NB4 (cell line): ENCODE results near the gene MSGN1.

Source experiments
- POLR2A ChIP-seq: IDR thresholded peaks from 2 replicates; pipeline ENCODE4 v1.6.1; 2011; ENCODE audit warnings: mild to moderate bottlenecking; ENCODE audit not compliant: insufficient read length; ENCODE audit errors: extremely low read depth
- TF ChIP-seq, protein P1 (sequence below): IDR thresholded peaks from one replicate; pipeline ENCODE4 v1.5.1; 2012; ENCODE audit warnings: low read depth, low read length

DNA sequence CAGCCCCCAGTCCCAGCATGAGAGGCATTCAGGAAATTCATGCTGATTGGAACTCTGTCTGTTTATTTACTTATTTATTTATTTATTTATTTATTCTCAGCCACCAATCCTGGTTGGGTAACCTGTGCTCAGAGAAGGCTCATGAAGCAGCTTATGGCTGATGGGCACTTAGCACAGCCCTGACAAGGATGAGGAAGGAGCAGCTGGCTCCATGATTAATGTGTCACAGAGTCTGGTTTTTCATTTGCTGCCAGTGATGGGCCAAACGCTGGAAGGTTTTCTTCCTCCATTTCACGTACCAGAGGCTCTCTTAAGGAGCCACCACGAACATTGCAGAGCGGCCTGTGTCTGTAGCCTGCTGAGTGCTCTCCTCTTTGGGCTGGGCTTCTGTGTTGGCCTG lies 33.9 kb downstream of the MSGN1 start:
- TF ChIP-seq, protein P1, sequence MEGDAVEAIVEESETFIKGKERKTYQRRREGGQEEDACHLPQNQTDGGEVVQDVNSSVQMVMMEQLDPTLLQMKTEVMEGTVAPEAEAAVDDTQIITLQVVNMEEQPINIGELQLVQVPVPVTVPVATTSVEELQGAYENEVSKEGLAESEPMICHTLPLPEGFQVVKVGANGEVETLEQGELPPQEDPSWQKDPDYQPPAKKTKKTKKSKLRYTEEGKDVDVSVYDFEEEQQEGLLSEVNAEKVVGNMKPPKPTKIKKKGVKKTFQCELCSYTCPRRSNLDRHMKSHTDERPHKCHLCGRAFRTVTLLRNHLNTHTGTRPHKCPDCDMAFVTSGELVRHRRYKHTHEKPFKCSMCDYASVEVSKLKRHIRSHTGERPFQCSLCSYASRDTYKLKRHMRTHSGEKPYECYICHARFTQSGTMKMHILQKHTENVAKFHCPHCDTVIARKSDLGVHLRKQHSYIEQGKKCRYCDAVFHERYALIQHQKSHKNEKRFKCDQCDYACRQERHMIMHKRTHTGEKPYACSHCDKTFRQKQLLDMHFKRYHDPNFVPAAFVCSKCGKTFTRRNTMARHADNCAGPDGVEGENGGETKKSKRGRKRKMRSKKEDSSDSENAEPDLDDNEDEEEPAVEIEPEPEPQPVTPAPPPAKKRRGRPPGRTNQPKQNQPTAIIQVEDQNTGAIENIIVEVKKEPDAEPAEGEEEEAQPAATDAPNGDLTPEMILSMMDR, result no peak
- TF ChIP-seq POLR2A, result no peak
